Measurements from ENCODE around the gene LAMTOR5. TPM values are rescaled to one million over a fixed set of nuclear protein-coding genes. Genes with fewer than 3 reads are reported as not detected.

The LAMTOR5 gene
- total and polyA plus RNA-seq, 4 donors, result 45.6 to 427 (median 242) TPM

DNA sequence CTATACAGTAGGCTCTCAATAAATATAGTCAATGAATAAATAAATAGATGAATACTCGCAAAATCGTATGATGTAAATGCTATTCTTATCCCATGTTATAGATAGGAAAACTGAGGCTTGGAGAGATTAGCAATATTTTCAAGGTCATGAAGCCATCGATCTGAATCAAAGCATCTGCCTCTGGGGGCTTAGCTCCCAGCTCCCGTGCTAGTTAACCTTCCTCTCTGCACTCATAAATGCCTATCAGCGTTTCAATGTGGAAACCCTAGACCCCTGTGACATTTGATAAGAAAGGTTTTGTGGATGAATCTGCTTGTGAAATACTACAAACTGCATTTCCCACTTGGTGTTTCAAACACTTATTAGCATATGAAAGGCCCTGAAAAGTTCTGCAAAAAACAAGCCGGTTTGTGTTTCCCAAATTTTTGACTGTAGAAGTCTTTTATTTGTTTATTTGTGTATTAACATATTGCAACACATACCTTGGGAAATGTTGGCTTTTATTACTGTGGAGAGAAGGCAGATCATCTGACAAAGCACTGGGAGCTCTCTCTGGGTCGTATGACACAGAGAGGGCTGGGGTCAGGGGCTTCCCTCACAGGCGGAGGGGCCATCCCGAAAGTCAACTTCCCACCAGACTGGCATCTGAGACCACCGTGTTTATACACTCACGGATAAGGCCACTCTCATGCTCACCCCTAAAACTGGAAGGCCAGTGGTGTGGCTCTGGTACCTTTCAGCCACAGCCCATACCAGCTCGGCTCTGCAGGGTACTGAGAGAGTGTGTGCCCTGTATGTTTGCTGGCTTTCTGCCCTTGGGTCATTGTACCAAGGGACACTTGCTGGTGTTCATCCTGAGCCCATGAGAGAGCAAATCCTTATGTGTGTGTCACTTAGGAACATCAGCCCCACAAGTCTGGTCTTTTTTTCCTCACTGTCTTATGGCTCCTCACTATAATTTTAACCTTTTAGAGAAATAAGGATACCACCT lies 42.5 kb upstream of the LAMTOR5 start:
- TF ChIP-seq, protein P1, sequence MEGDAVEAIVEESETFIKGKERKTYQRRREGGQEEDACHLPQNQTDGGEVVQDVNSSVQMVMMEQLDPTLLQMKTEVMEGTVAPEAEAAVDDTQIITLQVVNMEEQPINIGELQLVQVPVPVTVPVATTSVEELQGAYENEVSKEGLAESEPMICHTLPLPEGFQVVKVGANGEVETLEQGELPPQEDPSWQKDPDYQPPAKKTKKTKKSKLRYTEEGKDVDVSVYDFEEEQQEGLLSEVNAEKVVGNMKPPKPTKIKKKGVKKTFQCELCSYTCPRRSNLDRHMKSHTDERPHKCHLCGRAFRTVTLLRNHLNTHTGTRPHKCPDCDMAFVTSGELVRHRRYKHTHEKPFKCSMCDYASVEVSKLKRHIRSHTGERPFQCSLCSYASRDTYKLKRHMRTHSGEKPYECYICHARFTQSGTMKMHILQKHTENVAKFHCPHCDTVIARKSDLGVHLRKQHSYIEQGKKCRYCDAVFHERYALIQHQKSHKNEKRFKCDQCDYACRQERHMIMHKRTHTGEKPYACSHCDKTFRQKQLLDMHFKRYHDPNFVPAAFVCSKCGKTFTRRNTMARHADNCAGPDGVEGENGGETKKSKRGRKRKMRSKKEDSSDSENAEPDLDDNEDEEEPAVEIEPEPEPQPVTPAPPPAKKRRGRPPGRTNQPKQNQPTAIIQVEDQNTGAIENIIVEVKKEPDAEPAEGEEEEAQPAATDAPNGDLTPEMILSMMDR (IDR thresholded peaks at IDR 0.05; ENCODE audit: control extremely low read depth, extremely low read depth), result no peak
- Histone ChIP-seq H3K4me3 (no peak overlapping the region), H3K4me1 (ENCODE audit: control insufficient read depth in 5 of 5, insufficient read depth in 5 of 5, low read length in 5 of 5) (no peaks in the 10 kb centered on the region), H3K27ac (ENCODE audit: low read depth in 1 of 2, low read length in 1 of 2) (no peak overlapping the region), H3K27me3 (ENCODE audit: control insufficient read depth in 3 of 3, insufficient read depth in 3 of 3, low read length in 2 of 3) (peaks cover 0 to 24% (median 6%) of the 10 kb centered on the region in 3 donors), H3K9me3 (ENCODE audit: control insufficient read depth in 4 of 4, insufficient read depth in 3 of 4, low read length in 3 of 4) (no peaks in the 10 kb centered on the region), H3K9ac (ENCODE audit: insufficient read depth in 1 of 2, low read length in 2 of 2) (no peak overlapping the region), H3K36me3 (ENCODE audit: control insufficient read depth in 4 of 4, insufficient read depth in 4 of 4, low read length in 4 of 4) (no peaks in the 10 kb centered on the region)
- ATAC-seq (ENCODE audit: insufficient read depth, low FRiP score) (no peak), DNase-seq (no peak)
- 55 to 70% methylated on average over 12 of the region's 12 CpGs for WGBS, 2 donors

DNA sequence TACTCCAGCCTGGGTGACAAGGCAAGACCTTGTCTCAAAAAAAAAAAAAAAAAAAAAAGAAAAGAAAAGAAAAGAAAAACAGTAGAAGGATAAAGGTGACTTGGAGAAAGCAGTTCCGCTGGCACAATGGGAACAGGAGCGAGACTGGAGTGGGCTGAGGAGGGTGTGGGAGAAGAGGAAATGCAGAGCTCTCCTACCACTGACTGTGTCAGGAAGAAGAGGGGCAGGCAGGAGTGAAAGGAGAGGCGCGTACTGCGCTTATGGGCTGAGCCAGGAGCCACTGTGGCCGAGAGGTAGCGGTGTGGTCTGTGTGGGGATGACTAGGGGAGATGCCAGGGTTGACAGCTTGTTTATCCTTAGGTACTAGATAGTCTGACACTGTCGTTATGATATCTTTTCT lies 37.1 kb upstream of the LAMTOR5 start:
- Histone ChIP-seq H3K4me3 (no peak overlapping the region), H3K27me3 (ENCODE audit: control insufficient read depth in 3 of 3, insufficient read depth in 3 of 3, low read length in 2 of 3) (peaks cover 0 to 2% (median 0%) of the 10 kb centered on the region in 3 donors), H3K27ac (ENCODE audit: low read depth in 1 of 2, low read length in 1 of 2) (no peak overlapping the region), H3K9me3 (ENCODE audit: control insufficient read depth in 4 of 4, insufficient read depth in 3 of 4, low read length in 3 of 4) (peaks cover 0 to under 1% (median 0%) of the 10 kb centered on the region in 4 donors), H3K9ac (ENCODE audit: insufficient read depth in 1 of 2, low read length in 2 of 2) (no peak overlapping the region), H3K4me1 (ENCODE audit: control insufficient read depth in 5 of 5, insufficient read depth in 5 of 5, low read length in 5 of 5) (peaks cover 0 to 8% (median 0%) of the 10 kb centered on the region in 5 donors), H3K36me3 (ENCODE audit: control insufficient read depth in 4 of 4, insufficient read depth in 4 of 4, low read length in 4 of 4) (no peaks in the 10 kb centered on the region)
- no peak for DNase-seq
- 68 to 70% methylated on average over 8 of the region's 8 CpGs for WGBS, 2 donors
- ATAC-seq (ENCODE audit: insufficient read depth, low FRiP score), result no peak
- TF ChIP-seq, protein P1 (IDR thresholded peaks at IDR 0.05; ENCODE audit: control extremely low read depth, extremely low read depth), result no peak

DNA sequence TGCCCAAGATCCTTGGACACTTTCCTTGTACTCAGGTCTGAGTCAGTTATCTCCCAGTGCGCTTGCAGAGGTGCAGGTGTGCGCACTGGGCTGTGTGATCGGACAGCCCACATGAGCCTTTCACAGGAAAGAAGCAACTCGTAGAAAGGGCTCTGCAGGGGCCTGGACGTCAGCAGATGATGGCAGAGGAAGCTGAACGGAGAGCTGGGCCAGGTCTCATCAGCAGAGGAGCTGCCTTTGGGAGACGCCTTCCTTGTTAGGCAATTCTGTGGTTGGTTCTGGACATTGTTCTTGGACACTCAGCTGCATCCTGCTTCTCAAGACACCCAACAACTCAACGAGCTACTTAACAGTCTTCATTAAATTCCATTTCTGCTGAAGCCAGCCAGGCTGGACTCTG lies 36.0 kb upstream of the LAMTOR5 start:
- TF ChIP-seq, protein P1 (IDR thresholded peaks at IDR 0.05; ENCODE audit: control extremely low read depth, extremely low read depth), result no peak
- no peaks in the 10 kb centered on the region for H3K27me3 ChIP-seq (ENCODE audit: control insufficient read depth in 3 of 3, insufficient read depth in 3 of 3, low read length in 2 of 3)
- WGBS, 2 donors, result 46 to 73% methylated on average over 8 of the region's 8 CpGs
- no peak overlapping the region for H3K9ac ChIP-seq (ENCODE audit: insufficient read depth in 1 of 2, low read length in 2 of 2)
- peaks cover 0 to 6% (median 0%) of the 10 kb centered on the region in 4 donors for H3K9me3 ChIP-seq (ENCODE audit: control insufficient read depth in 4 of 4, insufficient read depth in 3 of 4, low read length in 3 of 4)
- no peak overlapping the region for H3K4me3 ChIP-seq
- H3K4me1 ChIP-seq (ENCODE audit: control insufficient read depth in 5 of 5, insufficient read depth in 5 of 5, low read length in 5 of 5), result peaks cover 0 to 8% (median 0%) of the 10 kb centered on the region in 5 donors
- DNase-seq (no peak), ATAC-seq (ENCODE audit: insufficient read depth, low FRiP score) (no peak)
- no peaks in the 10 kb centered on the region for H3K36me3 ChIP-seq (ENCODE audit: control insufficient read depth in 4 of 4, insufficient read depth in 4 of 4, low read length in 4 of 4)
- H3K27ac ChIP-seq (ENCODE audit: low read depth in 1 of 2, low read length in 1 of 2), result no peak overlapping the region

All from lung (tissue), 12 donors.